Chondrocyte (in vitro differentiated cells): ENCODE results near the gene CCBE1. TPM values are rescaled to one million over a fixed set of nuclear protein-coding genes. Genes with fewer than 3 reads are reported as not detected.

Experiments
- DNase-seq: peaks from one replicate; pipeline ENCODE4 v3.0.0; 2021; ENCODE audit warnings: mixed read lengths, low spot score
- H3K27ac Mint-ChIP-seq: one replicate; pipeline ENCODE4 v1.8.0; 2021; ENCODE audit warnings: mild to moderate bottlenecking, moderate library complexity, mixed read lengths; ENCODE audit not compliant: unreplicated experiment
- H3K27me3 Mint-ChIP-seq: 2 replicates; pipeline ENCODE4 v1.8.0; 2021; ENCODE audit warnings: low read depth, mixed read lengths
- H3K36me3 Mint-ChIP-seq: 2 replicates; pipeline ENCODE4 v1.8.0; 2021; ENCODE audit warnings: low read depth, mixed read lengths
- H3K4me1 Mint-ChIP-seq: 2 replicates; pipeline ENCODE4 v1.8.0; 2021; ENCODE audit warnings: low read depth, mild to moderate bottlenecking, mixed read lengths
- H3K4me3 Mint-ChIP-seq: one replicate; pipeline ENCODE4 v1.8.0; 2021; ENCODE audit warnings: mild to moderate bottlenecking, moderate library complexity, mixed read lengths; ENCODE audit not compliant: unreplicated experiment
- H3K9me3 Mint-ChIP-seq: 2 replicates; pipeline ENCODE4 v1.8.0; 2021; ENCODE audit warnings: low read depth, mixed read lengths
- CTCF ChIP-seq: fragments of 200-600 bp; sonication (generic); IDR thresholded peaks from 2 replicates; pipeline ENCODE4 v1.5.0; 2021; ENCODE audit warnings: antibody characterized with exemption, mild to moderate bottlenecking, moderate library complexity
- total RNA-seq: library from RNA; stranded (reverse); gene quantifications from 3 replicates; pipeline ENCODE4 v1.2.1, GENCODE V29; 2021

Gene CCBE1
- total RNA-seq, 1 donor from 2014 or later: 0.72 TPM

GRCh38 chr18:59488899-59489298 is 208.3 kb downstream of the CCBE1 start:
- Mint-ChIP-seq H3K27ac (no peak overlapping the region), H3K27me3 (no peaks in the 10 kb centered on the region), H3K36me3 (no peaks in the 10 kb centered on the region), H3K9me3 (peaks cover 4% of the 10 kb centered on the region), H3K4me1 (no peaks in the 10 kb centered on the region), H3K4me3 (no peak overlapping the region)
- TF ChIP-seq CTCF: no peak
- no peak for DNase-seq

GRCh38 chr18:59485382-59485781 is 211.8 kb downstream of the CCBE1 start:
- no peaks in the 10 kb centered on the region for H3K36me3 Mint-ChIP-seq
- H3K4me3 Mint-ChIP-seq: no peak overlapping the region
- H3K4me1 Mint-ChIP-seq: no peaks in the 10 kb centered on the region
- no peak for TF ChIP-seq CTCF
- H3K27ac Mint-ChIP-seq: no peak overlapping the region
- no peak for DNase-seq
- no peaks in the 10 kb centered on the region for H3K9me3 Mint-ChIP-seq
- peaks cover 5% of the 10 kb centered on the region for H3K27me3 Mint-ChIP-seq

DNA sequence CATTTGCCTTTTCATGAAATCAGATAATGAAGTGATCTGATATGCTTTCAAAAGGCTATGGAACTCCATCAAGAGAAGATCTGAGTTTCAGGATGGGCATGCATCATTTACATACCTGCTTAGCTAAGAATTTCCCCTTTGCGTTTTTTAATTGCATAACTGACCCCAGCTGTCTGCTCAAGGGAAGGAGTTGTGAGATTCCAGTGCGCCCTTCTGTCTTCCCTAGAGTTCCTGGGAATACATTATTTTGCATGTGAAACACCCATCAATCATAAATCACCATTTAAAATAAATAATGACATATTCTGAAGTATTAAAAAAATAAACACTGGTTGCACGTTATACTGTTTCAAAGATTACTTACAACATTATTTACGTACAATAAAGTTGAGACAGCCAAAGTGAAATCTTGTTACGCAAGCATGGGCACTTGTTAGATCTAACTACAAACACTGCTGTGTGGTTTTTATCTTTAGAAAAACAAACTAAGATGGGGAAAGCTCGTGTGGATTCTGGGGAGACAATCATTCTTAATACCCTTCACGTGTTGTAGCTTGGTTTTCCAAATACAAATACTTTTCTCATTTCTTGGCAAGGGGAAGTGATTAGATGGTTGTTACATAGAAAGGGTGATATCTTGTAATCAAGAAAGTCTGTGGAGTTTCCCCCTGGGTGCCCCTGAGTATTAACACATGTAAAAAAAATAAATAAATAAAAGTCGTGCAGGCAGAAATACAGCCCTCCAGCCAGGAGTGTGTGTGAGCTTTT is 212.5 kb downstream of the CCBE1 start:
- Mint-ChIP-seq H3K9me3 (no peaks in the 10 kb centered on the region), H3K36me3 (no peaks in the 10 kb centered on the region), H3K4me3 (no peak overlapping the region), H3K27ac (no peak overlapping the region), H3K27me3 (peaks cover 5% of the 10 kb centered on the region), H3K4me1 (no peaks in the 10 kb centered on the region)
- no peak for DNase-seq
- no peak for TF ChIP-seq CTCF

GRCh38 chr18:59484131-59484530 is 213.1 kb downstream of the CCBE1 start:
- no peak overlapping the region for H3K4me3 Mint-ChIP-seq
- no peaks in the 10 kb centered on the region for H3K9me3 Mint-ChIP-seq
- no peaks in the 10 kb centered on the region for H3K36me3 Mint-ChIP-seq
- H3K27me3 Mint-ChIP-seq: peaks cover 5% of the 10 kb centered on the region
- no peaks in the 10 kb centered on the region for H3K4me1 Mint-ChIP-seq
- no peak overlapping the region for H3K27ac Mint-ChIP-seq
- no peak for DNase-seq
- TF ChIP-seq CTCF: no peak

- peaks cover 5% of the 10 kb centered on the region for H3K27me3 Mint-ChIP-seq
- no peak overlapping the region for H3K27ac Mint-ChIP-seq
- H3K4me1 Mint-ChIP-seq: no peaks in the 10 kb centered on the region
- no peak for DNase-seq
- H3K36me3 Mint-ChIP-seq: no peaks in the 10 kb centered on the region
- TF ChIP-seq CTCF: no peak
- H3K9me3 Mint-ChIP-seq: no peaks in the 10 kb centered on the region
- no peak overlapping the region for H3K4me3 Mint-ChIP-seq
These were observed 215.8 kb downstream of the CCBE1 start for GRCh38 chr18:59481436-59481835.
